ENCODE data around the gene MAFB. TPM values are rescaled to one million over a fixed set of nuclear protein-coding genes. Genes with fewer than 3 reads are reported as not detected.

Gene MAFB
- total RNA-seq, 2 experiments from 2014 or later, result not detected

DNA sequence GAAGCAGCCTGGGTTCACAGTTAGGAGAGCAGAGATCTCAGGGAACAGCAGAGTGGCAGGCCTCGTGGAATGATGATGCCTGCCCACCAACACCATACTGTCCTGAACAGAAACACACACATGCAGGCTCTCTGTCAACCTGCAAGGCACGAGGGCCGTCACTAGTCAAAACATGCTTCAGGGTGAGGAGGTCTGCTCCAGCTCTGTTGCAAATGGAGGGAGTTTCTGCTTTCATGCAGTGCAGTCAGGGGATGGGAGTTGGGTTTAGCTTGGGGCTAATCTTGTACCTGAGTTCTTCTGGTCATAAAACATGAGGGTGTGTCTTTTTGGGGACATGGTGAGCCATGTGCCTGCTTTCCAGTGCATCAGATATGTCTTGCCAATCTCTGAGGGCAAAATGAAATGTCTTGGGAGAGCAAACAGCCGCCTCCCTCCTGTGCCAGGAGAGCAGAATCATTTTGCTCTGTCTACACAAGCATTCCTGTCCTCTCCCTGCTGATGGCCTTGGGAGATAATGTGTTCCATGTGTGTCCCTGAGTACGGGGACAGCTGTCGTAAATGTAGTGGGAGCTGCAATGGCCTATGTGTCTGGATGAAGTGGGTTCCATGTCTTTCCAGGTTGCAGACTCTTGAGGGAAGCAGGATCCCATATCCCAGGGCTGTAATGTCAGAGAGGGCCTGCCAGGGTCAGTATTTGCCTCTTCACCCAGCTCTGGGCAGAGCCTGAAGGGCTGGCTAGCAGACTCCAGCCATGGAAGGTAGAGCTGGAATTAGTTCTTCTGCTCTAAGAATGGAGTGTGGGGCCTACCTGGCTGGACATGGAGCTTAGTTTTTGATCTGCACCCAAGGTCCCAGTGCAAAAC is 40.6 kb downstream of the MAFB start:
- DNase-seq (no peak), ATAC-seq (no peak)
- Mint-ChIP-seq H3K4me1 (no peaks in the 10 kb centered on the region), H3K27me3 (peaks cover 11% of the 10 kb centered on the region), H3K9me3 (ENCODE audit: low read depth) (no peaks in the 10 kb centered on the region), H3K27ac (no peak overlapping the region), H3K36me3 (ENCODE audit: low read depth) (no peaks in the 10 kb centered on the region), H3K4me3 (no peak overlapping the region)
- POLR2A ChIA-PET, result no interaction called here
- intact Hi-C loops (cut with DNase I, micrococcal nuclease), result no loop called here
- CTCF ChIA-PET, result no interaction called here

GRCh38 chr20:40646813-40647212 is 42.2 kb downstream of the MAFB start:
- DNase-seq, result no peak
- no peak for ATAC-seq
- intact Hi-C loops (cut with DNase I, micrococcal nuclease), result no loop called here
- POLR2A ChIA-PET, result no interaction called here
- H3K36me3 Mint-ChIP-seq (ENCODE audit: low read depth), result no peaks in the 10 kb centered on the region
- H3K27ac Mint-ChIP-seq, result no peak overlapping the region
- peaks cover 9% of the 10 kb centered on the region for H3K27me3 Mint-ChIP-seq
- H3K4me3 Mint-ChIP-seq, result no peak overlapping the region
- no peaks in the 10 kb centered on the region for H3K9me3 Mint-ChIP-seq (ENCODE audit: low read depth)
- CTCF ChIA-PET, result interaction anchor here (0.6 kb wide), 1 partner anchor 62 kb away, joined by 3 read pairs; no protein-coding TSS in a partner anchor
- H3K4me1 Mint-ChIP-seq, result no peaks in the 10 kb centered on the region

GRCh38 chr20:40646361-40646760 is 42.7 kb downstream of the MAFB start:
- Mint-ChIP-seq H3K27ac (no peak overlapping the region), H3K4me3 (no peak overlapping the region), H3K27me3 (peaks cover 9% of the 10 kb centered on the region), H3K9me3 (ENCODE audit: low read depth) (no peaks in the 10 kb centered on the region), H3K4me1 (no peaks in the 10 kb centered on the region), H3K36me3 (ENCODE audit: low read depth) (no peaks in the 10 kb centered on the region)
- no peak for DNase-seq
- no peak for ATAC-seq
- ChIA-PET CTCF (interaction anchor here (0.6 kb wide), 1 partner anchor 62 kb away, joined by 3 read pairs; no protein-coding TSS in a partner anchor), POLR2A (no interaction called here)
- intact Hi-C loops (cut with DNase I, micrococcal nuclease), result no loop called here

GRCh38 chr20:40644863-40645262 is 44.2 kb downstream of the MAFB start:
- intact Hi-C loops (cut with DNase I, micrococcal nuclease), result no loop called here

GRCh38 chr20:40643891-40644290 is 45.1 kb downstream of the MAFB start:
- intact Hi-C loops (cut with DNase I, micrococcal nuclease), result no loop called here
- ATAC-seq, result no peak
- Mint-ChIP-seq H3K4me3 (no peak overlapping the region), H3K36me3 (ENCODE audit: low read depth) (no peaks in the 10 kb centered on the region), H3K27ac (no peak overlapping the region), H3K9me3 (ENCODE audit: low read depth) (no peaks in the 10 kb centered on the region), H3K27me3 (peaks cover 9% of the 10 kb centered on the region), H3K4me1 (no peaks in the 10 kb centered on the region)
- CTCF ChIA-PET, result no interaction called here
- DNase-seq, result no peak
- POLR2A ChIA-PET, result no interaction called here

More at GRCh38 chr20:40644863-40645262, 44.2 kb downstream of the MAFB start:
- POLR2A ChIA-PET, result no interaction called here
- Mint-ChIP-seq H3K36me3 (ENCODE audit: low read depth) (no peaks in the 10 kb centered on the region), H3K27me3 (peaks cover 9% of the 10 kb centered on the region), H3K4me3 (no peak overlapping the region), H3K9me3 (ENCODE audit: low read depth) (no peaks in the 10 kb centered on the region), H3K27ac (no peak overlapping the region), H3K4me1 (no peaks in the 10 kb centered on the region)
- DNase-seq (no peak), ATAC-seq (no peak)
- CTCF ChIA-PET, result no interaction called here

GRCh38 chr20:40641809-40642208 is 47.2 kb downstream of the MAFB start:
- no peak for DNase-seq
- no peak overlapping the region for H3K4me3 Mint-ChIP-seq
- CTCF ChIA-PET, result no interaction called here
- H3K36me3 Mint-ChIP-seq (ENCODE audit: low read depth), result no peaks in the 10 kb centered on the region
- POLR2A ChIA-PET, result no interaction called here
- H3K27ac Mint-ChIP-seq, result no peak overlapping the region
- no peaks in the 10 kb centered on the region for H3K4me1 Mint-ChIP-seq
- no peaks in the 10 kb centered on the region for H3K9me3 Mint-ChIP-seq (ENCODE audit: low read depth)
- ATAC-seq, result no peak
- intact Hi-C loops (cut with DNase I, micrococcal nuclease), result no loop called here
- peaks cover 3% of the 10 kb centered on the region for H3K27me3 Mint-ChIP-seq

- intact Hi-C loops (cut with DNase I, micrococcal nuclease), result no loop called here
- Mint-ChIP-seq H3K9me3 (ENCODE audit: low read depth) (no peaks in the 10 kb centered on the region), H3K36me3 (ENCODE audit: low read depth) (no peaks in the 10 kb centered on the region), H3K27me3 (peaks cover 2% of the 10 kb centered on the region), H3K27ac (no peak overlapping the region), H3K4me1 (no peaks in the 10 kb centered on the region), H3K4me3 (no peak overlapping the region)
- POLR2A ChIA-PET, result no interaction called here
- CTCF ChIA-PET, result no interaction called here
- ATAC-seq (no peak), DNase-seq (no peak)
Measured at GRCh38 chr20:40641202-40641601, 47.8 kb downstream of the MAFB start.

DNA sequence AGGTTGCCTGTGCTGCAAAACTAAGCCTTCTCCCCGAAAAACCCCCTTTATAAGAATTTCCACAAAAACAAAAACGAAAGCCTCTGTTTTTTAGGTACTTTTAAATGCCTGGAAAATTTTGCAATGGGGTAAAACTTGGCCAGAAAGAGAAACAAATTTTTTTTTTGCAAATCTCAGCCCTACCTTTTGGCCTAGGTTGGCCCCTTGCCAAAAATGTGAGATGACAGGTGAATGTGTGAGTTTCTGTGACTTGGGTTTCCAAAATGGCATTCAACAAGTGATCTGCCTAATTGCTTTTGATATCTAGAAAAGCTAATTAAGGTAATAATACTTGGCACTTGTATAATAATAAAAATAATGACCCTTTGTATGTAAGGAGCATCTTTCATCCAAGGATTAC is 48.4 kb downstream of the MAFB start:
- POLR2A ChIA-PET, result no interaction called here
- intact Hi-C loops (cut with DNase I, micrococcal nuclease), result no loop called here
- Mint-ChIP-seq H3K36me3 (ENCODE audit: low read depth) (no peaks in the 10 kb centered on the region), H3K27ac (no peak overlapping the region), H3K27me3 (no peaks in the 10 kb centered on the region), H3K4me1 (no peaks in the 10 kb centered on the region), H3K9me3 (ENCODE audit: low read depth) (no peaks in the 10 kb centered on the region), H3K4me3 (no peak overlapping the region)
- DNase-seq (no peak), ATAC-seq (no peak)
- CTCF ChIA-PET, result no interaction called here

DNA sequence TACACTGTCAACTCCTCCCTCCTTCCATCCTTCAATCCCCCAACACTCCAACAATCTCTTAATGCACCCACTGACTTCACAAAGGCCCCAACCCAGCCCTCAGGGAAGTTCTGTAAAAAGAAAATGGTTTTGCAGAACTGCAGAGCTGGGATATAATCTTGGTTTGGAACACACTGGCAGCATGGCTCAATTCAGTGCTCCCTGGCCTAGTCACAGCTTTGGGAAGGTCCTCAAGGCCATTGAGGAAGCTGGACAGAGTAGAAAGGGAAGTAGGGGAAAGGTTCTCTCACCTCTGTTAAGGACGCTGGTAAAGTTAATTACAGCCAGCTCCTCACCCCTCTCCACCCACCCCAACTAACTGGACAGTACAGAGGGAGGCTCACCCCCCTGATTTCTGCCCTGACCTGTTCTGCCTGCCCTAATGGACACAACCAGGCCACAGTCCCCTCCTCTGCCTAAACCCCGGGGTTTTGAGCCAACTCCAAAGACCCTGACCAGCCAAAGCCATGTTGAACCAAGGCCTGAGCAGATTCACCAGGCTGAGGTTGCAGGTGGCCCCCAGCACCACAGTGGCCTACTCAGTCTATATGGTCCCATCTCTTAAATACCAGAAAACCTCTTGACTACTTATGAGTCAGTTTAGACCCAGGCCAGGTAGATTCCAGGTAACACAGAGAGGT is 49.2 kb downstream of the MAFB start:
- Mint-ChIP-seq H3K36me3 (ENCODE audit: low read depth) (no peaks in the 10 kb centered on the region), H3K27ac (no peak overlapping the region), H3K9me3 (ENCODE audit: low read depth) (no peaks in the 10 kb centered on the region), H3K4me3 (no peak overlapping the region), H3K27me3 (no peaks in the 10 kb centered on the region), H3K4me1 (no peaks in the 10 kb centered on the region)
- intact Hi-C loops (cut with DNase I, micrococcal nuclease), result no loop called here
- ChIA-PET CTCF (no interaction called here), POLR2A (no interaction called here)
- ATAC-seq, result no peak
- no peak for DNase-seq

GRCh38 chr20:40639132-40639531 is 49.9 kb downstream of the MAFB start:
- ChIA-PET POLR2A (no interaction called here), CTCF (interaction anchor here (1.1 kb wide), 1 partner anchor 12 kb away, joined by 3 read pairs; no protein-coding TSS in a partner anchor)
- no peaks in the 10 kb centered on the region for H3K36me3 Mint-ChIP-seq (ENCODE audit: low read depth)
- ATAC-seq (no peak), DNase-seq (no peak)
- H3K27ac Mint-ChIP-seq, result no peak overlapping the region
- H3K27me3 Mint-ChIP-seq, result no peaks in the 10 kb centered on the region
- H3K4me3 Mint-ChIP-seq, result no peak overlapping the region
- H3K4me1 Mint-ChIP-seq, result no peaks in the 10 kb centered on the region
- intact Hi-C loops (cut with DNase I, micrococcal nuclease), result no loop called here
- no peaks in the 10 kb centered on the region for H3K9me3 Mint-ChIP-seq (ENCODE audit: low read depth)

DNA sequence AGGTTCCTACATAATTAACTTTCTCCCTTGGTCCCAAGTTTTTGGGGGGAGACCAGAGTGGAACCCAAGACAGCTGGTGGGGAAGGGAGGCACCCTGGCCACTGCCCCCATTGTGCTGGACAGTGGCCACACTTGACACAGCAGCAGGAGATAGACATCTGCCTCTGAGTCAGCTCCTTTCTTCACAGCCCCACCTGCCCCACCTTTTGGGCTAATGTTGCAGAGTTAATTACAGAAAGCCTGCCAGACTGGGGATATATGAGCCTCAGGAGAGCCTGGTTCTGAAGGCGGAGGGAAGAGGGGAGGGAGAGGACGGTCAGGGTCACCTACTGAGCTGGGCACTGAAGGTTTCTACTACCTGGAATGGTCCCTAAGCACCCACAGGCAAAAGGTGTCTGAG is 50.6 kb downstream of the MAFB start:
- CTCF ChIA-PET, result interaction anchor here (1.1 kb wide), 1 partner anchor 11 kb away, joined by 3 read pairs; no protein-coding TSS in a partner anchor
- H3K4me1 Mint-ChIP-seq, result no peaks in the 10 kb centered on the region
- ATAC-seq (no peak), DNase-seq (no peak)
- POLR2A ChIA-PET, result no interaction called here
- H3K36me3 Mint-ChIP-seq (ENCODE audit: low read depth), result no peaks in the 10 kb centered on the region
- H3K27ac Mint-ChIP-seq, result no peak overlapping the region
- no peak overlapping the region for H3K4me3 Mint-ChIP-seq
- no peaks in the 10 kb centered on the region for H3K27me3 Mint-ChIP-seq
- H3K9me3 Mint-ChIP-seq (ENCODE audit: low read depth), result no peaks in the 10 kb centered on the region
- intact Hi-C loops (cut with DNase I, micrococcal nuclease), result no loop called here

DNA sequence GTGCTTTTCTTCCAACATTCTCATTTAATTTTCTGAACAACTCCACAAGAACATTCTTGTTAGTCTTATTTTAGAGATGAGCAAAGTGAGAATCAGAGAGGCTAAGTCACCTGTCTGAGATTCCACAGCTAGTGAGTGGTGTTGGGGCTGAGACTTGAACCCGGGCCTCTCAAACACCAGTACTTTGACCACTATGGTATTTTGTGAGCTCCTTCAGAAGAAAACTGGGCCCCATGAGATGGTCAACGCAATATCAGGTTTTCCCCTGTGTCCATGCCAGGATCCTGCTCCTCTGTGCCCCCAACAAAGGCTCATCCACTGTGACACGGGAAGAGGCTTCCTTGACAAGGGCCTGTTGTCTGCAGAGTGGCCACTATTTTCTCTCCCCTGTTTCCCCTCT is 51.9 kb downstream of the MAFB start:
- POLR2A ChIA-PET, result no interaction called here
- Mint-ChIP-seq H3K36me3 (ENCODE audit: low read depth) (no peaks in the 10 kb centered on the region), H3K27me3 (no peaks in the 10 kb centered on the region), H3K9me3 (ENCODE audit: low read depth) (no peaks in the 10 kb centered on the region), H3K4me3 (no peak overlapping the region), H3K27ac (no peak overlapping the region), H3K4me1 (no peaks in the 10 kb centered on the region)
- intact Hi-C loops (cut with DNase I, micrococcal nuclease), result no loop called here
- DNase-seq (no peak), ATAC-seq (no peak)
- CTCF ChIA-PET, result interaction anchor here (0.8 kb wide), 1 partner anchor 473 kb away, joined by 3 read pairs; no protein-coding TSS in a partner anchor
